ENCODE data around the gene CETN3.

GRCh38 chr5:90399251-90399650 lies 10.3 kb downstream of the CETN3 start:
- TF ChIP-seq CTCF (IDR thresholded peaks at IDR 0.05; ENCODE audit: low read length) (no peak), EZH2 (optimal IDR thresholded peaks at IDR 0.05; ENCODE audit: low read depth, low read length) (no peak), EZH2phosphoT487 (IDR thresholded peaks at IDR 0.05; ENCODE audit: low read length) (no peak)
